ENCODE results near the gene JARID2. TPM values are rescaled to one million over a fixed set of nuclear protein-coding genes. Genes with fewer than 3 reads are reported as not detected.
A peak's percentile ranks its signal among the peaks of the same experiment; 100 is the strongest.

The JARID2 gene
- total and polyA plus RNA-seq, 2 of the 13 experiments (the other 11 are each of a cell fraction or from before 2014, with no cell fraction given): 7.5 to 10.3 TPM

DNA sequence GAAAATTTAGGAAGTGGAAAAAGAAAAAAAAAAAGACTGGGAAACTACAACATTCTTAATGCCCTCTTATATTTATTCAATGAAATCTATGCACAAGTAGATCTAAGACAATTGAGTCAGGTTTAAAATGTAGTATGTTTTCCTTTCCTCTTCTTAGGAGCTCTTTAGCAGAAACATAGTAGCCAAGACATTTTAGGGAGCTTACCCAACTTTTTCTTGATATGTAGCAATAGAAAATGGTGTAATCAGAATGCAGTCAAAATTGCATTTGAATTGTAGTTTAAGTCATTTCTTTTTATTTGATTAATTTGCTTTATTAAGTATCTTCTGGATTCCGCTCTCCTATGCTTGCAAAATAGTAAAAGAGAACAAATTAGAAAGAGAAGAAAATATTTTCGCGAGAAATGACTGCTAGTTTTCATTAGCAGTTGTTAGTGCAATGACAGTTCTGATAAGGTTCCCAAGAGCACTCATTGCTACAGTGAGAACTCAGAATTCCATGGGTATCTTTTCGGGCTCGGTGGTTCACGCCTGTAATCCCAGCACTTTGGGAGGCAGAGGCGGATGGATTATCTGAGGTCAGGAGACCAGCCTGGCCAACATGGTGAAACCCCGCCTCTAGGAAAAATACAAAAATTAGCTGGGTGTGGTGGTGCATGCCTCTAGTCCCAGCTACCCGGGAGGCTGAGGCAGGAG is 52.2 kb downstream of the JARID2 start:
- ATAC-seq (no peak), DNase-seq (ENCODE audit: low spot score) (no peak), FAIRE-seq (no peak)
- Histone ChIP-seq H3K9me3 (ENCODE audit: low read length) (no peaks in the 10 kb centered on the region), H3K27me3 (ENCODE audit: control insufficient read depth in 1 of 2, insufficient read depth in 2 of 2, low read length in 2 of 2) (no peaks in the 10 kb centered on the region), H4K20me1 (ENCODE audit: insufficient read depth, low read length) (no peaks in the 10 kb centered on the region), H3K79me2 (ENCODE audit: insufficient read depth, low read length) (peaks cover 58% of the 10 kb centered on the region), H3K4me2 (ENCODE audit: low read depth, low read length) (no peak overlapping the region), H3K27ac (ENCODE audit: extremely low read length, insufficient read depth, low read length) (no peak overlapping the region), H3K9ac (ENCODE audit: insufficient read depth, low read depth, low read length) (no peak overlapping the region), H3K4me1 (ENCODE audit: insufficient read depth, low read length) (peaks cover 36% of the 10 kb centered on the region), H3K4me3 (replicated peaks in 1 of 3; ENCODE audit: insufficient read depth in 1 of 3, low read depth in 2 of 3, low read length in 3 of 3) (no peak overlapping the region), H2AFZ (ENCODE audit: low read length) (no peak overlapping the region), H3K36me3 (replicated peaks in 1 of 2; ENCODE audit: control insufficient read depth in 1 of 2, insufficient read depth in 2 of 2, low read length in 2 of 2) (no peaks in the 10 kb centered on the region)
- 96% methylated on average over 9 of the region's 9 CpGs for WGBS (ENCODE audit: low lambda C conversion rate)
- no peak for TF ChIP-seq ZNF850 (CRISPR knock-in tag; conservative IDR thresholded peaks at IDR 0.05)
- no peak for TF ChIP-seq JDP2 (CRISPR knock-in tag; IDR thresholded peaks at IDR 0.05; ENCODE audit: borderline replicate concordance)
- TF ChIP-seq CEBPB (IDR thresholded peaks at IDR 0.05; ENCODE audit: borderline replicate concordance, low read depth, low read length): peak; percentile 49; the same call in 1 of the 2 replicates
- TF ChIP-seq ATRX (CRISPR knock-in tag; IDR thresholded peaks at IDR 0.05; ENCODE audit: borderline replicate concordance): no peak
- no peak for TF ChIP-seq EEA1 (CRISPR knock-in tag; IDR thresholded peaks at IDR 0.05; ENCODE audit: borderline replicate concordance)
- intact Hi-C loops (cut with micrococcal nuclease; ENCODE audit: unreplicated experiment) (no loop called here), in situ Hi-C loops (cut with HindIII; ENCODE audit: extremely low pct_ligation_motif_present, low pct_unique_long_range_greater_than_20kb) (no loop called here)
- no TSS peak for BruUV-seq (replicated peaks)
- ChIA-PET POLR2A (no interaction called here), CTCF (ENCODE audit: low intra/inter-chr PET ratio, low total read pairs) (no interaction called here)

DNA sequence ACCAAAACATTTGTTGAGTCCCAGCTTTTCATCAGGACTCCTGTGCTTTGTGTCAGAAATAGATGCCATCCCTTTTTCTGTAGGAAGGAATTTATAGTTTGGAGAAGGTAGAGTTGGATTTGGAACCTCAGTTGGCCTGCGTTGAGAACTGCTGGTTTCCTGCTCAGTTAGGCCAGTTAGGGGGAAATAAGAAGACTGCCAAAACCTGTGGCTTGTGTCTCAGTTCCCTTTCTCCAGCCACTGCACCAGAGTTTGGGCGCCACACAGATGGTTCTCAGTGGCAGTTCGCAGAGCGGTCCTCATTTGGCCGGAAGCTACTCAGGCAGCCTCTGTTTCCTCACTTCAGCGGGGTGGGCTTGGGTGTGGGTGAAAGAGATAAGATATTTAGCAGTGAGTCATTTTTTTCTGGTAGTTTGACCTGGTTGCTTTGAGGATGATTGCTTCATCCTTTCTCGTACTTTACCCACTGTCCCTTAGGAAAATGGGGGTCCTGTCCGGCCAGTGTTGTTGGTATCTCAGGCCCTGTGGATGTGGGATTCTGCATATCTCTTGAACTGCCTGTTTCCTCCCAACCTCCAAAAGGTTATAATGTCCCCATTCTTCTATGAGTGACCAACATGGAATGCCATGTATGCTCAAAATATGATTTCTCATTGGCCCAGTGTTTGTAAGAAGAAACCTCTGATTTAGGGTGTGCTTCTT is 53.7 kb downstream of the JARID2 start:
- Histone ChIP-seq H3K9ac (ENCODE audit: insufficient read depth, low read depth, low read length) (no peak overlapping the region), H2AFZ (ENCODE audit: low read length) (no peak overlapping the region), H4K20me1 (ENCODE audit: insufficient read depth, low read length) (0 out of 2 replicates have a peak, but pooled peaks cover 2% of the 10 kb centered on the region), H3K4me2 (ENCODE audit: low read depth, low read length) (peak overlapping the region; percentile 22), H3K36me3 (replicated peaks in 1 of 2; ENCODE audit: control insufficient read depth in 1 of 2, insufficient read depth in 2 of 2, low read length in 2 of 2) (no peaks in the 10 kb centered on the region), H3K79me2 (ENCODE audit: insufficient read depth, low read length) (peaks cover 56% of the 10 kb centered on the region), H3K4me1 (ENCODE audit: insufficient read depth, low read length) (peaks cover 48% of the 10 kb centered on the region), H3K27ac (ENCODE audit: extremely low read length, insufficient read depth, low read length) (no peak overlapping the region), H3K4me3 (replicated peaks in 1 of 3; ENCODE audit: insufficient read depth in 1 of 3, low read depth in 2 of 3, low read length in 3 of 3) (no peak overlapping the region), H3K27me3 (ENCODE audit: control insufficient read depth in 1 of 2, insufficient read depth in 2 of 2, low read length in 2 of 2) (no peaks in the 10 kb centered on the region), H3K9me3 (ENCODE audit: low read length) (no peaks in the 10 kb centered on the region)
- 68% methylated on average over 8 of the region's 8 CpGs for WGBS (ENCODE audit: low lambda C conversion rate)
- ATAC-seq (peak; percentile 62), FAIRE-seq (no peak), DNase-seq (ENCODE audit: low spot score) (peak; percentile 60)
- ChIA-PET POLR2A (no interaction called here), CTCF (ENCODE audit: low intra/inter-chr PET ratio, low total read pairs) (no interaction called here)
- no TSS peak for BruUV-seq (replicated peaks)
- intact Hi-C loops (cut with micrococcal nuclease; ENCODE audit: unreplicated experiment) (no loop called here), in situ Hi-C loops (cut with HindIII; ENCODE audit: extremely low pct_ligation_motif_present, low pct_unique_long_range_greater_than_20kb) (no loop called here)
- TF ChIP-seq HNF4G (IDR thresholded peaks at IDR 0.05; ENCODE audit: borderline replicate concordance, low read depth, low read length) (peak; percentile 37; the same call in 1 of the 2 replicates), HNF4G (CRISPR knock-in tag; IDR thresholded peaks at IDR 0.05; ENCODE audit: borderline replicate concordance, low read depth) (no peak), NR2F1 (CRISPR knock-in tag; IDR thresholded peaks at IDR 0.05) (no peak), ZNF644 (CRISPR knock-in tag; IDR thresholded peaks at IDR 0.05; ENCODE audit: low read depth) (0 out of 2 replicates have a peak, but pooled peaks have one; percentile 31), HNF4A (CRISPR knock-in tag; IDR thresholded peaks at IDR 0.05) (0 out of 2 replicates have a peak, but pooled peaks have one; percentile 16), SP4 (CRISPR knock-in tag; IDR thresholded peaks at IDR 0.05) (no peak), TEAD3 (CRISPR knock-in tag; optimal IDR thresholded peaks at IDR 0.05; ENCODE audit: borderline replicate concordance) (peak; percentile 25), MIXL1 (CRISPR knock-in tag; IDR thresholded peaks at IDR 0.05) (no peak), GABPA (IDR thresholded peaks at IDR 0.05; ENCODE audit: low read depth, low read length) (no peak), GABPA (CRISPR knock-in tag; IDR thresholded peaks at IDR 0.05; ENCODE audit: low read depth) (no peak), ZNF446 (CRISPR knock-in tag; IDR thresholded peaks at IDR 0.05) (no peak)
- TF ChIP-seq, protein P1, sequence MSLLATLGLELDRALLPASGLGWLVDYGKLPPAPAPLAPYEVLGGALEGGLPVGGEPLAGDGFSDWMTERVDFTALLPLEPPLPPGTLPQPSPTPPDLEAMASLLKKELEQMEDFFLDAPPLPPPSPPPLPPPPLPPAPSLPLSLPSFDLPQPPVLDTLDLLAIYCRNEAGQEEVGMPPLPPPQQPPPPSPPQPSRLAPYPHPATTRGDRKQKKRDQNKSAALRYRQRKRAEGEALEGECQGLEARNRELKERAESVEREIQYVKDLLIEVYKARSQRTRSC (CRISPR knock-in tag; IDR thresholded peaks at IDR 0.05; ENCODE audit: low read depth): no peak

Data from HepG2 (cell line).